Pons (tissue), 1 donor: ENCODE results near the gene NUDT16L1.

ENCODE experiments used
- DNase-seq: peaks from one replicate; pipeline ENCODE4 v3.0.0-alpha.2; 2016; ENCODE audit warnings: low spot score

NUDT16L1 gene

DNA sequence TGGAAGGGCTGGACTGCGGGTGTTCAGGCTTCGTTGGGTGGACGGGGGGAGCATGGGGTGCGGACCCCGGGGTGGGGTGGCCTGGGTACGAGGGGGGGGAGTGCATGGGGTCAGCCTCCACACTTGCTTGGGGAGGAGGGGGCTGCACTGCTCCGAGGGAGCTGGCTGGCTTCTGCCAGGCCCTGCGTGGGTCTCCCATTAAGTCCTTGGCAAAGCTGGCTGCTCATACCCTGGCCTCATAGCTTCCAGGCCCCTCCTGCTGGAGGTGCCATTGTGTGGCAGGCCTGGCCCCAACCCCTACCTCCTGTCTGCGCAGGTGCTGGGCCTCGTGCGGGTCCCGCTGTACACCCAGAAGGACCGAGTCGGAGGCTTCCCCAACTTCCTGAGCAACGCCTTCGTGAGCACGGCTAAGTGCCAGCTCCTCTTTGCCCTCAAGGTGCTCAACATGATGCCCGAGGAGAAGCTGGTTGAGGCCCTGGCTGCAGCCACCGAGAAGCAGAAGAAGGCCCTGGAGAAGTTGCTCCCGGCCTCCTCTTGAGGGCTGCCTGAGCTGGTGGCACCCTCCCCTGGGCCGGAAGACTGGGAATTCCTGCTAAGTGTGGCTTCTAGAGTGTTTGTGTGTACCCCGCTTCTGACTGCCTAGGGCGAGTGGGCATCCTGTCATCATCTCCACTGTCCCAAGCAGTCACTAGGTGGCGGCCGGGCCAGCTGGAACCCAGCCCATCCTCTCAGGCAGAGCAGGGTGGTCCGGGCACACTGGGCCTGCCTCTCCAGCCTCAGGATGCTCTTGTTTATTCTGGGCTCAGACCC, 1.5 kb downstream of the NUDT16L1 start:
- DNase-seq: no peak

DNA sequence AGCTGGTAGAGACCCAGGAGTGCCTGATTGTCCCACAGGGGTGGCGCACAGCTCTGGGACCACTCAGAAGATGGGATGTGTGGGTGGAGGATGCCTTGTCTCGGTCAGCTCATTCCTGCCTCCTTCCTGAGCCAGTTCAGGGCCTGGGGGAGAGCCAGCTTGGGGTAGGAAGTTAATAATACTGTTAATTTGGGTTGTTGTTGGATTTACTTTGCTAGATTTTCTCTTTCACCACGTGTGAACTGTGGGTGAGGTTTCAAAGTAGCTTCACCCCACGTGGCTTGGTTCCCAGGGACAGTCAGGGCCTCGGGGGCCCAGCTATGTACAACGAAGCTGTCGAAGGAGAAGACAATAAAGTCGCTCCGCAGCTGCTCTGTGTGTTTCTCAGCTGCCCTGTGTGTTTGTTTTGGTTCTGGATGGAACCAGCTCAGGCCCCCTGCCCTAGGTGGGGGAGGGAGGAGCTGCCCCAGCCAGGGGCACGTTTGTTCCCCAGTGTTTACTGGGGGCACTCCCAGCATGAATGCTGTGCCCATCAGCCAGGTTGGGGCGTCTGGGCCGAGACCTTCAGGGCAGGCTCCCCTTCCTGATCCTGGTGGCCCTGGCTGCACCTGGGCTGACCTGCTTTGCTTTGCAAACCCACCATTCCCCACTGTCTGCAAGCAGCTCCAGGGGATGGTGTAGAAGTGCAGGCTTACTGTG, 2.3 kb downstream of the NUDT16L1 start:
- DNase-seq: no peak

GRCh38 chr16:4696172-4696904, 3.0 kb downstream of the NUDT16L1 start:
- DNase-seq: no peak

- DNase-seq: no peak
These were observed 3.8 kb downstream of the NUDT16L1 start for GRCh38 chr16:4696905-4697847.

DNA sequence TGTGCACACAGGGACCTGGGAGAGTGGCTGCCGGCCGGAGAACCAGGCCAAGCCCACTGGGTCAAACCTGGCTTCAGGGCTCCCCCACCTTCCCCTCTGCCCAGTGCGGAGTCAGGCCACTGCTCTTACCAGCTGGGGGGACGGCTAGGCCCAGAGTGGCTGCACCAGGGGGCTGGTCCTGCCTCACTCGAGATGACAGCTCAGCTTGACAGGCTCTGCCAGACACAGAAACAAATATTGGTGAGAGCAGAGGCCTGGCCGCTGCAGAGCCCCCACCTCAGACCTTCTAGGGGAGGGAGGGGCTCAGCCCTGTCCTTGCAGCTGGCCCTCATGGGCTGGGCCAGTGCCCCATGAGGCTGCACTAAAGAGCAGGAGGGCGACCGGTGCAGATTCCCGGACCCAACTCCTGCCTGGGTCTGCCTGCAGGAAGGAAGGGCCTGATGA, 4.5 kb downstream of the NUDT16L1 start:
- no peak for DNase-seq

GRCh38 chr16:4698321-4699045, 5.1 kb downstream of the NUDT16L1 start:
- no peak for DNase-seq

DNA sequence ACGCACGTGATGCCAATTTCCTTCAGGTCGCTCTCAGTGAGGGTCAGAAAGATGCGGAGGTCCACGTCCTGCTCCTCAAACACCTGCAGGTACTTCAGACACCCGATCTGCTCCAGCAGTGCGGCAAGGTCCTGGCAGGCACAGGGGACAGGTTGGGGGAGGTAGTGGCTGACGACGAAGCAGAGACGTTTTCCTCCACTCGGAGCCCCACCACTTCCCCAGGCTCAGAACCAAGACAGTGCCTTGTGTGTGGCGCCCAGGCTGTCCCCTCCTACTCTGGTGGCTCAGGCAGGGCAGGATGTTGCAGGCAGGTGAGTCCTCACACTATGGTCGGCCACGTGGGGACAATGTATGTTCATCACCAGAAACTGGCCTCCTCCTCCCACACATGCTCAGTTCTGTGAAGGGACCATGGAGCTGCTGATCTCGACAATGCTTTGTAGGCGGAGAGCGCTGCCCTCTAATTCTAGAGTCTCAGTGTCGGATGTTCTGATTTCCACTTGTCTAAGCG, 5.7 kb downstream of the NUDT16L1 start:
- no peak for DNase-seq

- DNase-seq: no peak
These were observed 7.1 kb downstream of the NUDT16L1 start for GRCh38 chr16:4700380-4700996.

DNA sequence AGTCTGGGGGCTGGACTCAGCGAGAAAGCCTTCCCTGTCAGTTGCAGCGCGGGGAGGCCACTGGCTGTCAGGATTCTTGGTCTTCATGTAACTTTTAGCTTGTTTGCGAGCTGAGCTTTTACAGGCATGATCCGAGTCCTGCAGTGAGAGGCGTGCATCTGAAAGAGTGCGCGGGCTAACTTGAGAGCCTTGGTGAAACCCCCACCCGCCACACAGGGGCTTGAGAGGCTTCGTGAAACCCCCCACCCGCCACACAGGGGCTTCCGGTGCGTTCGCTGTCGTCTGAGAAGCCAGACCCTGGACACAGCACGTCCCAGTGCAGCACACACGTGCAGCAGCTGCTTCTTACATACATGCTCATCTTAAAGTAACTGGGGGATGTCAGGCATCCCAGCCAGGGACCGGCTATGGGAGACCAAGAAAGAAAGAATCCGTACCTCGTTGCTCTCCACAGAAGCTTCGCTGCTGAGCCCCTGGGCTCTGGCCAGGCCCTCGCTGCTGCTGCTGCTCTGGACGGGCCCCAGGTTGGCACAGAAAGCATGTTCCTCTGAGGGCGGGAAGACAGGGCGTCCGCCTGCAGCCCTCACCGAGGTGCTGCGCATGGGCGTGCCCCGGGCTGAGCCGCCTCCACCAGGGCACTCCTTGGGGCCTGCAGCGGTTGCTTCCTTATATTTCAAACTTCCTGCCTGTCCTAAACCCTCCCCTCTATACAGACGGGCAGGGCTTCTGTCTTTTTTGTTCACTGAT, 7.8 kb downstream of the NUDT16L1 start:
- DNase-seq: no peak

DNA sequence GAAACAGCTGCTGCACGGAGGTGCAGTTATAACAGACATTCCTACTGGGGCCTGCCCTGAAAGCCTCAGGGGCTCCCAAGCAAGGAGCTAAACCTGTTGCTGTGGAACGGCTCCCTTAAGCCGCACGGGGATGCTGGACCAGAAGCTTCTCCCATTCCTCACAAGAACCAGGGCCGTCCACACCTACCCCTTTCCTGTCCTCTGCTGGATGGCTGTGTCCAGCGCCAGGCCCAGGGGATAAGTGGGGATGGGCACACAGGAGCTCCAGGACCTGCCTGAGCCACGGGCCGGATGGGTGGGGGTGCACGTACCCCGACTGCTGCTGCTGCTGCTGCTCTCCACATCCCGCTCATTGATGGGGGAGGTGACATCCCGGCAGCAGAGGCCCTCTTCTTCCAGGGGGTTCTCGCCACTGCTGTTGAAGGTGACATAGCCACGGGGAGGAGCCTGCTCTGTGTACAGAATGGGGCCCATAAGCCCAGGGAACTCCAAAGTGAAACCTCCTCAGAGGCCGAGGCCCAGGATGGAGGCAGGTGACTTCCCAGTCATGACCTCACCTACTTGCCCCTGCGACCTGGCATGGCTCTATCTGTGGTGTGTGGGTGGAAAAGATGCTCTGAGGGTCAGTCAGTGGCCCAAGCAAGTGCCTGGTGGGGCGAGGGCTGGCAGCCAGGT, 8.6 kb downstream of the NUDT16L1 start:
- DNase-seq: no peak

GRCh38 chr16:4702466-4702808, 9.1 kb downstream of the NUDT16L1 start:
- no peak for DNase-seq

DNA sequence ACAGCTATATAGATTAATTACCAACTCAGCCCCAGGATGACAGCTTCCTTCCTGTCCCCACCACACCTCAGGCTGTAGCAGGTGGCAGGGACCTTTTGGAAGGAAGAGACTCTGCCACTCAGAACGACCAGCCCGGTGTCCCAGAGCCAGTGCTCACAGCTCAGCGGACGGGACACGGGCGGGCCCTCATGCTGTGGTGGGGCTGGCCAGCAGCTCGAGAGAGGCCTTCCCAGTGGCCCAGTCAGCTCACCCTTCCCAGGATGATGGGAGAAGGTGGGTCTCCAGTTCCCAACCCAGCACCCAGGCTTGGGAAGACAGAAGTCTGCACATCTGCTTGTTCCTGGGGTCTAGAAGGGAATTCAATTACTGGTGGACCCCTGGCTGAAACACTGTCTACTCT, 10.5 kb downstream of the NUDT16L1 start:
- no peak for DNase-seq

DNA sequence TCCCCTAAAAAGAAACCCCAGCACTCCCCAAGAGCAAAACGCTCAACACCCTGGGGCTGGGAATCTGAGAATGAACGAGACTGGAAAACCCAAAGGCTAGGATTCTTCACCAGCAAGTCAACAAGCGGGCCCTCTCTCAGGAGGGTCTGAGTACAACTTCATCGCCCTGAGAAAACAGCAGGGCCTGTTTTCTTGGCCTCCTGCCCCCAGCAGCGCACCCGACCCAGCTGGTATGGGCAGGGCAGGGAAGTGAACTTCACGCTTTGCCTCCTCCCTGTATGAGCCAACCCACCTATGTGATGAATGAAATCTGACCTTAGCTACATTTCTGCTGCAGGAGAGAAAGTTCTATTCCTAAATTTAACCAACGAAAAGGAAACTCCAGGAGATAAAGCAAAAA, 11.1 kb downstream of the NUDT16L1 start:
- no peak for DNase-seq

DNA sequence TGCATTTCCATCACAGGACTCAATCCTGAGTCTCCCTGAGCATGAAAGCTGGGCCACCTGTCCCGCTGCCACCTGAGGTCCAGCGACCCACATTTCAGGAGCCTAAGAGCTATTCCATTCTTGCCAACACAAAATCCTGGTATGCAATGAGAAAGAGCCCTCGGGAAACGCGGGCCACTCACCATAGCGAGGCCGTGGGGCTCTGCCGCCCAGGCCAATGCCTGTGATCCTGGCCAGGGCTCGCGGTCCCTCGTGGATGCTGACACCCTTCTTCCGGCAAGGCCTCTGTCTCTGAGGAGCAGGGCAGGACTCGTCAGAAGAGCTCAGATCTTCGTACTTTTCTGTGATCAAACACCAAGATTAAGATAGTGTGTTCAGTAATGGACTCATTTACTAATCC, 11.6 kb downstream of the NUDT16L1 start:
- no peak for DNase-seq

- no peak for DNase-seq
These were observed 13.5 kb downstream of the NUDT16L1 start for GRCh38 chr16:4706871-4707270.

DNA sequence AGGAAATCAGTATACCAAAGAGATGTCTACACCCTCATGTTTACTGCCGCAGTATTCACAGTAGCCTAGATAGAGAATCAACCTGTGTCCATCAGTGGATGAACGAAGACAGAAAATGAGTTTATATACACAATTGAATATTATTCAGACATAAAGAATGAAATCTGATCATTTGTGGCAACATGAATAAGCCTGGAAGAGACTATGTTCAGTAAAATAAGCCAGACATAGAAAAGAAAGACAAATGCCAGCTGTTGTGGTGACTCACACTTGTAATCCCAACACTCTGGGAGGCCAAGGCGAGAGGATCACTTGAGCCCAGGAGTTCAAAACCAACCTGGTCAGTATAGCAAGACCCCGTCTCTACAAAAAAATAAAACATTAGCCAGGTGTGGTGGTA, 16.1 kb downstream of the NUDT16L1 start:
- DNase-seq: no peak

DNA sequence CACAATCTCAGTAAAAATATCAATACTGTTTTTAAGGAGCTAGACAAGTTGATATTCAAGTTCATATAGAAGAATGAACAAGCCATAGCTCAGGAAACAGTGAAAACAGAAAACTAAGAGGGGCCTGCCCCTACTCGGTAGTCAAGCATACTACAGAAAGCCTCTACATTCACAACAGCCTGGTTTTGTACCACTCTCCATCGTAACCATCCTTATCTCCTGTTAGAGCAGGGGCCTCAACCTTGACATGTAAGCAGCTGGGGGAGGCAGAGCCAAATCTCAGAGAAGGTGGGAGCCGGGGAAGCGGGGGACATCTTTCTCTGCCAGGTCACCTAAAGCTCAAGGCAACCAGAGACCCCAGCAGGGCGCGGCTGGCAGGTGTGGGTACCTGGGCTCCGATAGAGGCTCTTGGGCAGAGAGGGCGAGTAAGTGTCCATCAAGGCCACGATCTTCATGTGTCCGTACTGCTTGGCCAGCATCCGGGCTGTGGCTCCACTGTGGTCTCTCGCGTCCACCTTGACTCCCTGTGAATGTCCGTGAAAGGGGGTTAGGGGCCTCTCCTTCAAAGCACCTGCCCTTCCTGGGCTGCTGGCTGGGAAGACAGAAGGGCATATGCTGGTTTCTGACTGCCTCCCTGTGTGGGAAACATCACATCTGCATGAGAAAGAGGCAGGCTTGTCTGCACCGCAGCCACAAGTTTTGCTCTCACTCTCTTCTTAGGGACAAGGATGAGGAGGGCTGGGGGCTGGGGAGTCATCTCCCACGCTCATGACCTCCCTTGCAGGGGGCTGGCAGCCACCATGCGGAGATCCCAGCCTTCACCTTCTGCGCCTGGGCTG, 20.5 kb downstream of the NUDT16L1 start:
- DNase-seq: no peak

DNA sequence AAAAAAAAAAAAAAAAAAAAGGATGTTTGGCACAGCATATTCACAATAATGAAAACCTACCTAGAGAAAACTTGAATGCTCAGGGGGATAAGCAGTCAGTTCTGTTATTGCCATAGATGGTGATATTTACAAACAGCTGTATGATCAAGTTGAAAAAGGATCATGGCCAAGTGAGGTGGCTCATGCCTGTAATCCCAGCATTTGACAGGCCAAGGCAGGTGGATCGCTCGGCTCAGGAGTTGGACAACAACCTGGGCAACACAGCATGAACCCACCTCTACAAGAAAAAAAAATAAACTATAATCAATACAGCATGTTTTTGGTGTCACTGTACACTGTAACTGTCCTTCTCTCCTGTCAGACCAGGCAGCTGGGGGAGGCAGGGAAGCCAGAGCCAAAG, 21.6 kb downstream of the NUDT16L1 start:
- no peak for DNase-seq
